Epithelial cell of esophagus (primary cell): ENCODE results near the gene STIM1.
A peak's percentile ranks its signal among the peaks of the same experiment; 100 is the strongest.

Source experiments
- DNase-seq: peaks from one replicate; pipeline ENCODE4 v3.0.0; 2010; ENCODE audit warnings: low read depth
- H3K4me3 ChIP-seq: 2 replicates; pipeline ENCODE4 v1.5.1; 2011; ENCODE audit warnings: mild to moderate bottlenecking, low read length, control low read depth
- TF ChIP-seq, protein P1 (sequence below): IDR thresholded peaks from 2 replicates; pipeline ENCODE4 v1.5.1; 2011; ENCODE audit warnings: low read depth, mild to moderate bottlenecking, low read length, control low read depth, inconsistent platforms; ENCODE audit not compliant: insufficient read depth; ENCODE audit errors: missing control alignments

The STIM1 gene

DNA sequence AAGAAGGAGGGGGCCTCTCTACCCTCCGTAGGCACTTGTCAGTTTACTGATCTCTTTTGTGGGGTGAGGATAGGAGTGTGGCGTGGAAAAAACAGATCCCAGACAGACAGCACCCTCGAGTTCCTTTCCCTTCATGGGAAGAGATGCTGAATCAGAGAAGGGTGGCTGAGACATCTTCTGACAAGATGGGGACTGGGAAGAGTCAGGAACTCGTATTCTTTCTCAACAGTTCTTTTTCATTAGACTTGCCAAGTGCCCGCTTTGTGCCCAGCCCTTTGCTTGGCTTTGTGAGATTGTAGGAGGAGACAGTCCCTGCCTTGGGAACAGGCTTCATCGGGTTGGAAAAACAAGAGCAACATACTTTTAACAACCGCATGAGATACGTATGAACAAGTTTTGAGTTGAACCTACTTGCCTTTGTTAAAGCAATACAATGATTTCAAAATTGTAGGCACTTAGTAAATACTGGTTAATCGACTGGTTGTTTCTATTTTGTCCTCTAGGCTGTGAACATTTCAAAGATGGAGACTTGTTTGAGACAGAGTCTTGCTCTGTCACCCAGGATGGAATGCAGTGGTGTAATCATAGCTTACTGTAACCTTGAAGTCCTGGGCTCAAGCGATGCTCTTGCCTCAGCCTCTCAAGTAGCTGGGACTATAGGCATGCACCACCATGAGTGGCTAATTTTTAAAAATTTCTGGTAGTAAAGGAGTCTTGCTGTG is 240.2 kb downstream of the STIM1 start:
- TF ChIP-seq, protein P1, sequence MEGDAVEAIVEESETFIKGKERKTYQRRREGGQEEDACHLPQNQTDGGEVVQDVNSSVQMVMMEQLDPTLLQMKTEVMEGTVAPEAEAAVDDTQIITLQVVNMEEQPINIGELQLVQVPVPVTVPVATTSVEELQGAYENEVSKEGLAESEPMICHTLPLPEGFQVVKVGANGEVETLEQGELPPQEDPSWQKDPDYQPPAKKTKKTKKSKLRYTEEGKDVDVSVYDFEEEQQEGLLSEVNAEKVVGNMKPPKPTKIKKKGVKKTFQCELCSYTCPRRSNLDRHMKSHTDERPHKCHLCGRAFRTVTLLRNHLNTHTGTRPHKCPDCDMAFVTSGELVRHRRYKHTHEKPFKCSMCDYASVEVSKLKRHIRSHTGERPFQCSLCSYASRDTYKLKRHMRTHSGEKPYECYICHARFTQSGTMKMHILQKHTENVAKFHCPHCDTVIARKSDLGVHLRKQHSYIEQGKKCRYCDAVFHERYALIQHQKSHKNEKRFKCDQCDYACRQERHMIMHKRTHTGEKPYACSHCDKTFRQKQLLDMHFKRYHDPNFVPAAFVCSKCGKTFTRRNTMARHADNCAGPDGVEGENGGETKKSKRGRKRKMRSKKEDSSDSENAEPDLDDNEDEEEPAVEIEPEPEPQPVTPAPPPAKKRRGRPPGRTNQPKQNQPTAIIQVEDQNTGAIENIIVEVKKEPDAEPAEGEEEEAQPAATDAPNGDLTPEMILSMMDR = no peak
- peak; percentile 87 for DNase-seq
- peak overlapping the region; percentile 95 for H3K4me3 ChIP-seq

DNA sequence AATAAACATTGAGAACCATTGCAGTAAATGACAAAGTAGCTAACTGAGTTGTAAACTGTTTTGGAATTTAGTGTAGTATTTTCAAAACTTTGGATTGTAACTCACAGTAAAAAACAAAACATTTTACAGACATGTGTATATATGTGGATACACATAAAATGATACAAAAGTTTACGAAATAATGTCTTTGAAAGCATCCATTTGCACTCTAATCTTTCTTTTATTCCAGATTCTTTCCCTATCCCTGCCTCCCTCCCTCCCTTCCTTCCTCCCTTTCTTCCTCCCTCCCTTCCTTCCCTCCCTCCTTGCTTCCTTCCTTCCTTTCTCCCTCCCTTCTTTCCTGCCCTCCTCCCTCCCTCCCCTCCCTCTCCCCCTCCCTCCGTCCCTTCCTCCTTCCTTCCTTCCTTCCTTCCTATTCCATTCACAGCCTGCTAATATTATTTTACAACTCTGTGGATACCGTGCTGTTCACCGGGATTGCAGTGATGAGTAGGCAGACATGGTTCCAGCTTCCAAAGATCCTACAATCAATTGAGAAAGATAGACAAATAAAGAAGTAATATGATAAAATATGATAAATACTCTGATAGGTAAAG is 242.7 kb downstream of the STIM1 start:
- TF ChIP-seq, protein P1 = no peak

DNA sequence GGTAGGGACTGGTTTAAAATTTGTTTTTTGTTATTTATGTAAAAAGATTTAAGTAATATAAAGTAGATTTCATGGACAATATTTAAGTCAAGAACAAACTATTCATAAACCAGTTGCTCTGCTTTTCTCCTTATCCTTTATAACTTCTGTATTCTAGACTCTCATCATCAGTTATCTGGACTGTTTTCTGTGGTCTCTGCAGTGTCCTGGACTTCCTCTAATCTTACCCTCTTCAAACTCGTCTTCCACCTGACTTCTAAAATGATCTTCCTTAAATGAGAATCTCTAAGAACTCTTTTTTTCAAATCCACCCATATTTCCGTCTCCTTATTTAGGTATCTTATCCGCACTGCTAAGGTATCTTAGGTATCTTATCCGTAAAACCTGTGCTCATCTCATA is 247.2 kb downstream of the STIM1 start:
- H3K4me3 ChIP-seq = no peak overlapping the region
- DNase-seq = no peak
- TF ChIP-seq, protein P1 = no peak

More for the DNA sequence above, 242.7 kb downstream of the STIM1 start:
- no peak for DNase-seq
- H3K4me3 ChIP-seq = no peak overlapping the region

DNA sequence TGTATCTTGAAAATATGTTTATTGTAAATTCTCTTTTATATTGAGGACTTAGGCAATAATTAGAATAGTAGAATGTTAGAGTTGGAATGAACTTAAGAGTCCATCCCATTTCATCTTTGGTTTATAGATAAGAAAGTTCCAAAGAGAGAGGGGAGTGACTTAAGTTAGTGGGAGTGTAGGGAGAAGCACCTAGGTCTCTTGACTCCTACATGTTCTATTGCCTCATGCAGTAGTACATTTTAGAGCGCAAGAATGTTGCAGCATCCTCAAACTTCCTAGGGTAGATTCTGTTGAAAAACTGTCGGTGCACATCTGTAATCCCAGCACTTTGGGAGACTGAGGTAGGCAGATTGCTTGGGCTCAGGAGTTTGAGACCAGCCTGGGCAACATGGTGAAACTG is 247.8 kb downstream of the STIM1 start:
- no peak overlapping the region for H3K4me3 ChIP-seq
- TF ChIP-seq, protein P1 = no peak
- no peak for DNase-seq

DNA sequence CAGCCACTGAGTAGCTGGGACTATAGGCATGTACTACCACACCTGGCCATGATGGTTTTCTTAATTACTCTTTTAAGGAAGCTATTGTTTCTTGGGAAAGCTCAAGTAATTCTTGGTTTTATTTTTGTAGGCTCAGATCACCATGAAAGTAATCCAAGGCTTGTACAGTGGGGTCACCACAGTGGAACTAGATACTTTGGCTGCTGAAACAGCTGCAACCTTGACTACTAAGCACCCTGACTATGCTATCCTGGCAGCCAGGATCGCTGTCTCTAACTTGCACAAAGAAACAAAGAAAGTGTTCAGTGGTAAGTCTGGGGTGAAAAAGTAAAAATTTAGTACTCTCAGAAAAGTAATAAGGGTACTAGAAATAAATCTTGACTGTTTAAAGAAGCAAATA is 250.5 kb downstream of the STIM1 start:
- no peak overlapping the region for H3K4me3 ChIP-seq
- no peak for DNase-seq
- TF ChIP-seq, protein P1 = no peak

DNA sequence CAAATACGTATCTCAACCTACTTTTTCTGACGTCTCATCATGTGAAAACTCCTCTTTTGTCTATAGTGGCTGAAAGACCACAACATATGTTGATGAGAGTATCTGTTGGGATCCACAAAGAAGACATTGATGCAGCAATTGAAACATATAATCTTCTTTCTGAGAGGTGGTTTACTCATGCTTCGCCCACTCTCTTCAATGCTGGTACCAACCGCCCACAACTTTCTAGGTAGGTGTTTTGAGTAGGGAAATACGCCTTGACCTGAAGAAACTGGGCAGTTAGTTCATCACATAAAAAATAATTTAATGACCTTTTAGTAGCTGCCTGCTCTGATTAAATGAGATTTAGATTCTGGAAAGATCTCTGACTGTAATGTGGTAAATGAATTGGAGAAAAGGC is 256.4 kb downstream of the STIM1 start:
- DNase-seq = no peak
- H3K4me3 ChIP-seq = no peak overlapping the region
- TF ChIP-seq, protein P1 = no peak

DNA sequence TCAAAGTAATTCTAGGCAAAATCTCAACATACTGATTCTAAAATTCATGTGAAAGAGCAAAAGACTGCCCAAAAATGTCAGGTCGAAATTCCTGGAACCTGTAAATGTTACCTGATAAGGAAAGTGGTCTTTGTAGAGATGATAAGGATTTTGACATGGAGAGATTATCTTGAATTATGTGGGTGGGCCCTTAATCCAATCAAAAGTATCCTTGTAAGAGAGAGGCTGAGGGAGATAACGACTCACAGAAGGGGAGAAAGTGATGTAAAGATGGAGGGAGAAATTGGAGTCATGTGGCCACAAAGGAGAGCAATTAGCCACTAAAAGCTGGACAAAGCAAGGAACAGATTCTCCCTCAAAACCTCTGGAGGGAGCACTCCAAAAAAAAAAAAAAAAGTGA is 259.7 kb downstream of the STIM1 start:
- no peak for DNase-seq
- TF ChIP-seq, protein P1 = no peak
- H3K4me3 ChIP-seq = no peak overlapping the region
